ENCODE measurements around the gene RPAP2. TPM values are rescaled to one million over a fixed set of nuclear protein-coding genes. Genes with fewer than 3 reads are reported as not detected.

Gene RPAP2
- total RNA-seq, 1 donor from 2014 or later: 26.4 TPM

GRCh38 chr1:92446546-92446945 lies 147.7 kb downstream of the RPAP2 start:
- DNase-seq (ENCODE audit: low read depth): no peak

DNA sequence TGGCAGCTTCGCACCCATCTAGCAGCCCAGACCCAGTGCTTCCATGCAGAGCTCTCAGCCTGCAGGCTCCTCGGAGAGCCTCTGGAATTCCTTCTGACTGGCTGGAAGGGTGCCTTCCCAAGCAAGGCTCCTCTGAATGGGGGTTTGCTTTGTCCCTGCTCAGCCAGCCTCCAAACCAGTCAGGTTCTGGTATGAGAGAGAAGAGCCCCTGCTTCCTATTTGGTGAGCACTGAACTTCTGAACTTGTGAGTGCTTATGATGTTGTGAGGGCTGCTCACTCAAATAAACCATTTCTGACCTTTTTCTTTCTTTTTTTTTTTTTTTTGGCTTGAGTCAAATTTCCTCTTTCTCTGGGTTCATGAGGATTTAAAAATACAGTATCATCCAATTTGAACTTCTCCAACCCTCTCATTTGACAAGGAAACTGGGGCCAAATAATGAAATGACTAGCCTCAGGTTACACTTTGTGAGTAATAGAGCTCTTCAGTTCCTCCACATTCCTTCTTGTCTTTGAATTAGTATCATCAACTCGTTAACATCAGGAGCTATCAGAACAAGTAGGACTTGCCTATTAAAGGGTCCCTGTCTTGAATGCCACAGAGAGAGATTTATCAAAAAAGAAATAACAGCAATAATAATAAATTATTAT lies 148.3 kb downstream of the RPAP2 start:
- no peak for DNase-seq (ENCODE audit: low read depth)

DNA sequence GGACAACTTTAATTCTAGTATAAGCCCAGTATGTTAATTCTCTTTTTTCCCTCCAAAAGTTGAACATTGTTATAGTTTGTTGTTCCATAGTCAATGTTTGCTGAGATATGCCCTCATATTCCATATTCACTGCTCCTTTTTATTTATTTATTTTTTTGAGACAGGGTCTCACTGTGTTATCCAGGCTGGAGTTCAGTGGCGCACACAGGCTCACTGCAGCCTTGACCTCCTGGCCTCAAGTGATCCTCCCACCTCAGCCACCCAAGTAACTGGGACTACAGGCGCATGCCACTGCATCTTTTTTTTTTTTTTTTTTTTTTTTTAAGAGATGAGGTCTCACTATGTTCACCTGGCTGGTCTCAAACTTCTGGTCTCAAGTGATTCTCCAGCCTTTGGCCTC lies 149.1 kb downstream of the RPAP2 start:
- DNase-seq (ENCODE audit: low read depth): no peak

Other genes starting within 250 kb of the RPAP2 start
- 0.15 and 0.52 TPM in 2 replicates for gene SETSIP, start 223.6 kb upstream of the RPAP2 start, total RNA-seq
- gene BTBD8, start 218.7 kb upstream of the RPAP2 start, total RNA-seq: 6.8 and 9.3 TPM in 2 replicates
- not detected in 2 replicates for gene C1orf146, start 81.1 kb upstream of the RPAP2 start, total RNA-seq
- gene GLMN, start 72 bp upstream of the RPAP2 start, total RNA-seq: 11.2 and 15.3 TPM in 2 replicates
- 0.05 TPM in 1 of 2 replicates, not detected in the other for gene GFI1, start 187.9 kb downstream of the RPAP2 start, total RNA-seq